Measurements from ENCODE around the gene DNAH2.

DNA sequence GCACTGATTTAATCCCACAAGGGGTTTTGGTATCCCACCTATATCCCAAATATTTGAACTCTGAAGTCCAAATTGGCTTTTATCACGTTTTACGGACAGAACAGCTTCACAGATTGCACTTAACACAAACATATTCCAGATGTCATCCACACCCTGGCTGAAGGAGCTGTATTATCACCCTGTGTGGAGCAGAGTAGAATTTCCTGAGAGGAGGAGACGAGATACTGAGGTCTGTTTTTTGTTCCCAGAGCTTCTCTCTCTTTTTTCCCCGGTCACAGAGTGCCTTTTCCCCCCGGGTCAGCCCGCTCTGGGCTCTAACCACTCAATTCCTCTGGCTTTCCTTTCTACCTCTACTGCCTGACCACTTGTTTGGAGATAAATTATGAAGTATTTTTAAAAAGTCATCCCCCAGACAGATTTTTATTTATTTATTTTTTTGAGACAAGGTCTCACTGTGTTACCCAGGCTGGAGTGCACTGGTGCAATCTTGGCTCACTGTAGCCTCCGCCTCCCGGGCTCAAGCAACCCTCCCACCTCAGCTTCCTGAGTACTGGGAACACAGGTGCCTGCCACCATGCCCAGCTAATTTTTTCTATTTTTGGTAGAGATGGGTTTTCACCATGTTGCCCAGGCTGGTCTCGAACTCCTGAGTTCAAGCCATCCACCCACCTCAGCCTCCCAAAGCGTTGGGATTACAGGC lies 30.7 kb downstream of the DNAH2 start:
- TF ChIP-seq, protein P1, sequence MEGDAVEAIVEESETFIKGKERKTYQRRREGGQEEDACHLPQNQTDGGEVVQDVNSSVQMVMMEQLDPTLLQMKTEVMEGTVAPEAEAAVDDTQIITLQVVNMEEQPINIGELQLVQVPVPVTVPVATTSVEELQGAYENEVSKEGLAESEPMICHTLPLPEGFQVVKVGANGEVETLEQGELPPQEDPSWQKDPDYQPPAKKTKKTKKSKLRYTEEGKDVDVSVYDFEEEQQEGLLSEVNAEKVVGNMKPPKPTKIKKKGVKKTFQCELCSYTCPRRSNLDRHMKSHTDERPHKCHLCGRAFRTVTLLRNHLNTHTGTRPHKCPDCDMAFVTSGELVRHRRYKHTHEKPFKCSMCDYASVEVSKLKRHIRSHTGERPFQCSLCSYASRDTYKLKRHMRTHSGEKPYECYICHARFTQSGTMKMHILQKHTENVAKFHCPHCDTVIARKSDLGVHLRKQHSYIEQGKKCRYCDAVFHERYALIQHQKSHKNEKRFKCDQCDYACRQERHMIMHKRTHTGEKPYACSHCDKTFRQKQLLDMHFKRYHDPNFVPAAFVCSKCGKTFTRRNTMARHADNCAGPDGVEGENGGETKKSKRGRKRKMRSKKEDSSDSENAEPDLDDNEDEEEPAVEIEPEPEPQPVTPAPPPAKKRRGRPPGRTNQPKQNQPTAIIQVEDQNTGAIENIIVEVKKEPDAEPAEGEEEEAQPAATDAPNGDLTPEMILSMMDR (IDR thresholded peaks at IDR 0.05), result no peak
- no peak for TF ChIP-seq POLR2A (IDR thresholded peaks at IDR 0.05)
- no peak for TF ChIP-seq POLR2AphosphoS5 (IDR thresholded peaks at IDR 0.05)
- TF ChIP-seq EP300 (IDR thresholded peaks at IDR 0.05), result no peak
